A549 treated with DMSO at 1 μM for 4 hours (cell line): ENCODE data around the gene PAPSS2. TPM values are rescaled to one million over a fixed set of nuclear protein-coding genes. Genes with fewer than 3 reads are reported as not detected.

ENCODE experiments used
- total RNA-seq: library from RNA; stranded (reverse); fragments of 200-300 nt; extraction: Qiagen RNA extraction; gene quantifications from 5 replicates; pipeline ENCODE4 v1.2.3, GENCODE V29; 2022; ENCODE audit warnings: low read depth

The PAPSS2 gene
- total RNA-seq = 24.4 to 31.0 TPM (median 28.1 TPM) in 5 replicates

DNA sequence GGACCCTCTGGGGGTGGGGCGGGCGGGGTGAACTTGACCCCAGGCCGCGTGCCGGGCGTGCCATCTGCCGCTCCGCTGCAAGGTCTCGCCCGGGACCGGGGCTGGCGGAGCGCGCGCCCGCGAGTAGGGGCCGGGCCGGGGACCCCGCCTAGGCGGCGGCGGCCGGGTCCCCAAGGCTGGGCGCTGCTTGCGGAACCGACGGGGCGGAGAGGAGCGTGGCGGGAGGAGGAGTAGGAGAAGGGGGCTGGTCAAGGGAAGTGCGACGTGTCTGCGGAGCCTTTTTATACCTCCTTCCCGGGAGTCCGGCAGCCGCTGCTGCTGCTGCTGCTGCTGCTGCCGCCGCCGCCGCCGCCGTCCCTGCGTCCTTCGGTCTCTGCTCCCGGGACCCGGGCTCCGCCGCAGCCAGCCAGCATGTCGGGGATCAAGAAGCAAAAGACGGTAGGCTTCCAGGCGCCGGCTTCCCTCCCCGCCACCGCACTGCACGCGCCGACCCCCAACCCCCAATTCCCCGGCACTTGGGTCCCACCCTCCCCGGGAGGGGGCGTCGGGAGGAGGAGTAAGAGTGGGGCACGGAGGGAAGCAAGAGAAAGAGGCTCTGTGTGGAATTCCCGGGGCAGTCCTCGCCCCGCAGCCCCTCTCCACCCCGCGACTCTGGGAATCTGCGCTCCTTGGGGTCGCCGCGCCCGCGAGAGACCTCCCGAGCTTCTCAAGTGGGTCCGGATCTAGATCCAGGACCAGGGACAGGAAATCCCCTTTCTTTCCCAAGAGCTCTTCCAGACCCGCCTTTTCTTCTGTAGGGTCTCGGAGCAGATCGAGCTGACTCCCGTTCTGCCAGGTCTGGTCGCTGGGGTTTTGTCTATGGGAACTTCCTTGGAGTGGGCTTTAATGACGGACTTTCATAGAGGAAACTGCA is at the start of gene PAPSS2:
PAPSS2 (plus strand) TSS at position 308 of the 913 bp plus-strand sequence; CDS start at position 412, 104 bp downstream.

Other genes starting within 250 kb of the PAPSS2 start
- 24.1 to 32.9 TPM (median 29.3 TPM) in 5 replicates for gene MINPP1, start 155.0 kb upstream of the PAPSS2 start, total RNA-seq
- 43.7 to 57.0 TPM (median 51.6 TPM) in 5 replicates for gene ATAD1, start 158.3 kb downstream of the PAPSS2 start, total RNA-seq
- gene KLLN, start 203.7 kb downstream of the PAPSS2 start, total RNA-seq = 0.52 to 0.66 TPM (median 0.64 TPM) in 5 replicates
- 46.6 to 58.6 TPM (median 51.8 TPM) in 5 replicates for gene PTEN, start 203.7 kb downstream of the PAPSS2 start, total RNA-seq